ENCODE measurements around the gene KIAA1755. TPM values are rescaled to one million over a fixed set of nuclear protein-coding genes. Genes with fewer than 3 reads are reported as not detected.

Gene KIAA1755
- polyA plus RNA-seq, 1 donor from 2014 or later, result not detected

DNA sequence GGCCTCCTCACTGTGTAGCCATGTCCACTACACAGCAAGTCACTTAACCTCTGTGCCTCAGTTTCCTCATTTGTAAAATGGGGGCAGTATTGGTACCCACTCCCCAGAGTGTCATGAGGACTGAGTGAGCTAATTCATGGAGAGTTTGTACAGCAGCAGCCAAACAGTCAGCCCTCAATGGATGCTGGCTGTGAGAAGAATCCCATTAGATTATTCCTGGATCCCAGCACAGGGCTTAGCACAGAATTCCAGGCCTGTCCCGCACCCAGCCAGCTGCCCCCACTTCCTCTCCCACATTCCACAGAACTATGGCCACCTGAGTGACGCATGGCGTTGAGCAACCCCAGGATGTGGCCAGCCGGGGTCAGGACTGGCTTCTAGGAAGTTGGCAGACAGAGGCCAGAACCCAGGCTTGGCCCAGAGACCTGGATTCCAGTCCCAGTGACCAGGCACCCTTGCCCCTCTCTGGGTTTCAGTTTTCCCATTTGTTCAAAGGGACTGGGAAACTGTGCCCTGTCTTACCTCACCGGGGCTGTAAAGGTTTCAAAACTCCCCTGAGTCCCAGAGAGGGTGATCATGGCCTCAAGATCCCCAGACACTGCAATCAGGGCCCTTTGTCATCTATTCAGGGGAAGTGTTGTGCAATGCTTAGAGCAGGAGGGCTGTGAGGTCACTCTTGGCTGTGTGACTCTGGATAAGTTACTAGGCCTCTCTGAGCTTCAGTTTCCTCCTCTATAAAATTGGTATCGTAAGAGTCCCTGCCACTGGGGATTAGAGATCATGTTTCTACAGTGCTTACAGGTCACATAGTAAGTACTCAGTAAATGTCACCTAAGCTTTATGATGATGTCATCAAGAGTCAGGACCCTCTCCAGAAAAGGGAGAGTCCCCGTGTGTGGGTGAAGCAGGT, 92.4 kb downstream of the KIAA1755 start:
- Histone ChIP-seq H3K79me2 (replicated peaks; ENCODE audit: insufficient read depth, low read length) (no peaks in the 10 kb centered on the region), H2AFZ (ENCODE audit: low read depth, low read length) (no peak overlapping the region), H3K4me3 (ENCODE audit: low read length) (no peak overlapping the region), H3K36me3 (ENCODE audit: insufficient read depth, low read length) (no peaks in the 10 kb centered on the region), H4K20me1 (ENCODE audit: insufficient read depth) (no peaks in the 10 kb centered on the region), H3K9me3 (ENCODE audit: low read length) (no peaks in the 10 kb centered on the region), H3K27me3 (ENCODE audit: insufficient read depth, low read depth, low read length) (peaks cover 6% of the 10 kb centered on the region), H3K9ac (ENCODE audit: low read length) (no peak overlapping the region), H3K4me2 (ENCODE audit: low read length) (no peak overlapping the region), H3K9me2 (ENCODE audit: insufficient read depth, low read length) (no peaks in the 10 kb centered on the region), H3F3A (ENCODE audit: insufficient read depth, low read length, poor library complexity, severe bottlenecking) (no peaks in the 10 kb centered on the region), H3K27ac (ENCODE audit: low read length) (no peak overlapping the region)
- TF ChIP-seq MXI1 (conservative IDR thresholded peaks at IDR 0.05; ENCODE audit: poor library complexity, severe bottlenecking) (no peak), POLR2AphosphoS5 (IDR thresholded peaks at IDR 0.05) (no peak), EP300 (conservative IDR thresholded peaks at IDR 0.05; ENCODE audit: poor library complexity, severe bottlenecking) (no peak), RAD21 (conservative IDR thresholded peaks at IDR 0.05) (no peak), SMC3 (conservative IDR thresholded peaks at IDR 0.05; ENCODE audit: poor library complexity) (no peak), TAF1 (IDR thresholded peaks at IDR 0.05; ENCODE audit: low read depth) (no peak), EZH2 (IDR thresholded peaks at IDR 0.05; ENCODE audit: borderline replicate concordance, insufficient read depth, low read length, poor library complexity, severe bottlenecking) (no peak), REST (IDR thresholded peaks at IDR 0.05; ENCODE audit: borderline replicate concordance) (no peak), CTCF (IDR thresholded peaks at IDR 0.05; ENCODE audit: poor library complexity, severe bottlenecking) (no peak)

- Histone ChIP-seq H3K4me3 (ENCODE audit: low read length) (no peak overlapping the region), H2AFZ (ENCODE audit: low read depth, low read length) (no peak overlapping the region), H3K9ac (ENCODE audit: low read length) (no peak overlapping the region), H3K9me3 (ENCODE audit: low read length) (no peaks in the 10 kb centered on the region), H3K9me2 (ENCODE audit: insufficient read depth, low read length) (no peaks in the 10 kb centered on the region), H3K27ac (ENCODE audit: low read length) (no peak overlapping the region), H3K36me3 (ENCODE audit: insufficient read depth, low read length) (no peaks in the 10 kb centered on the region), H3F3A (ENCODE audit: insufficient read depth, low read length, poor library complexity, severe bottlenecking) (no peaks in the 10 kb centered on the region), H3K4me2 (ENCODE audit: low read length) (no peak overlapping the region), H3K79me2 (replicated peaks; ENCODE audit: insufficient read depth, low read length) (no peaks in the 10 kb centered on the region), H4K20me1 (ENCODE audit: insufficient read depth) (no peaks in the 10 kb centered on the region), H3K27me3 (ENCODE audit: insufficient read depth, low read depth, low read length) (peaks cover 6% of the 10 kb centered on the region)
- no peak for TF ChIP-seq TAF1 (IDR thresholded peaks at IDR 0.05; ENCODE audit: low read depth)
- TF ChIP-seq EP300 (conservative IDR thresholded peaks at IDR 0.05; ENCODE audit: poor library complexity, severe bottlenecking), result no peak
- TF ChIP-seq SMC3 (conservative IDR thresholded peaks at IDR 0.05; ENCODE audit: poor library complexity), result no peak
- TF ChIP-seq POLR2AphosphoS5 (IDR thresholded peaks at IDR 0.05), result no peak
- TF ChIP-seq MXI1 (conservative IDR thresholded peaks at IDR 0.05; ENCODE audit: poor library complexity, severe bottlenecking), result no peak
Observed at GRCh38 chr20:38167328-38167850, 93.1 kb downstream of the KIAA1755 start.

Measured in neural cell (in vitro differentiated cells).